HUES64 (cell line): ENCODE results near the gene CELF5.
"Not testable (repeated sequence)": the region's sequence is repeated elsewhere in the genome, so short reads cannot be mapped to it uniquely, and the experiment has no call there.

Experiments used
- H3K27ac ChIP-seq: 2 replicates; pipeline ENCODE4 v1.7.0; 2013; ENCODE audit warnings: low read depth, low read length, inconsistent platforms
- H3K27me3 ChIP-seq: 2 replicates; pipeline ENCODE4 v1.6.1; 2013; ENCODE audit warnings: mild to moderate bottlenecking, low read length; ENCODE audit not compliant: insufficient read depth
- H3K36me3 ChIP-seq: 2 replicates; pipeline ENCODE4 v1.6.1; 2013; ENCODE audit warnings: mild to moderate bottlenecking, low read length; ENCODE audit not compliant: insufficient read depth
- H3K4me1 ChIP-seq: 2 replicates; pipeline ENCODE4 v1.6.1; 2013; ENCODE audit warnings: mild to moderate bottlenecking, low read length, moderate library complexity; ENCODE audit not compliant: insufficient read depth
- H3K4me3 ChIP-seq: 2 replicates; pipeline ENCODE4 v1.5.1; 2013; ENCODE audit warnings: mild to moderate bottlenecking, low read length, moderate library complexity
- H3K9ac ChIP-seq: 2 replicates; pipeline ENCODE4 v1.6.1; 2013; ENCODE audit warnings: mild to moderate bottlenecking, low read depth, low read length
- H3K9me3 ChIP-seq: 2 replicates; pipeline ENCODE4 v1.6.1; 2013; ENCODE audit warnings: low read depth, low read length; ENCODE audit not compliant: insufficient read depth
- WGBS: fragments of 150-250, 120-280 bp; methylation state at CpG from one replicate; pipeline ENCODE4 v1.1.7; 2013; ENCODE audit warnings: missing lambda C conversion rate; 5-methylcytosine and 5-hydroxymethylcytosine counted together

The CELF5 gene

GRCh38 chr19:3333662-3334061, 109.2 kb downstream of the CELF5 start:
- WGBS, result 81% methylated on average over 7 of the region's 8 CpGs
- peaks cover 23% of the 10 kb centered on the region for H3K27me3 ChIP-seq
- no peaks in the 10 kb centered on the region for H3K9me3 ChIP-seq
- no peaks in the 10 kb centered on the region for H3K4me1 ChIP-seq
- H3K9ac ChIP-seq, result no peak overlapping the region
- H3K4me3 ChIP-seq, result no peak overlapping the region
- H3K36me3 ChIP-seq, result no peaks in the 10 kb centered on the region
- H3K27ac ChIP-seq, result no peak overlapping the region

GRCh38 chr19:3334749-3335430, 110.4 kb downstream of the CELF5 start:
- not testable (repeated sequence) for H3K4me1 ChIP-seq, H3K27ac ChIP-seq, H3K9me3 ChIP-seq, H3K9ac ChIP-seq, H3K4me3 ChIP-seq, H3K36me3 ChIP-seq
- WGBS, result 88% methylated on average over 7 of the region's 8 CpGs
- H3K27me3 ChIP-seq, result peaks cover 23% of the 10 kb centered on the region

GRCh38 chr19:3335431-3336350, 111.2 kb downstream of the CELF5 start:
- no peak overlapping the region for H3K4me3 ChIP-seq
- no peaks in the 10 kb centered on the region for H3K36me3 ChIP-seq
- 76% methylated on average over 15 of the region's 15 CpGs for WGBS
- no peaks in the 10 kb centered on the region for H3K4me1 ChIP-seq
- no peak overlapping the region for H3K27ac ChIP-seq
- no peaks in the 10 kb centered on the region for H3K9me3 ChIP-seq
- H3K9ac ChIP-seq, result no peak overlapping the region
- peaks cover 19% of the 10 kb centered on the region; the same call in 1 of the 2 replicates for H3K27me3 ChIP-seq

GRCh38 chr19:3336351-3336679, 111.9 kb downstream of the CELF5 start:
- H3K27ac ChIP-seq, result no peak overlapping the region
- H3K4me1 ChIP-seq, result no peaks in the 10 kb centered on the region
- H3K36me3 ChIP-seq, result no peaks in the 10 kb centered on the region
- 76% methylated on average over 5 of the region's 5 CpGs for WGBS
- H3K9ac ChIP-seq, result no peak overlapping the region
- no peak overlapping the region for H3K4me3 ChIP-seq
- H3K9me3 ChIP-seq, result no peaks in the 10 kb centered on the region
- peaks cover 16% of the 10 kb centered on the region; the same call in 1 of the 2 replicates for H3K27me3 ChIP-seq

GRCh38 chr19:3336680-3337523, 112.4 kb downstream of the CELF5 start:
- no peak overlapping the region for H3K4me3 ChIP-seq
- WGBS, result 79% methylated on average over 21 of the region's 22 CpGs
- no peaks in the 10 kb centered on the region for H3K4me1 ChIP-seq
- no peaks in the 10 kb centered on the region for H3K36me3 ChIP-seq
- peaks cover 13% of the 10 kb centered on the region; the same call in 1 of the 2 replicates for H3K27me3 ChIP-seq
- no peak overlapping the region for H3K9ac ChIP-seq
- no peak overlapping the region for H3K27ac ChIP-seq
- H3K9me3 ChIP-seq, result no peaks in the 10 kb centered on the region

- Histone ChIP-seq H3K36me3 (no peaks in the 10 kb centered on the region), H3K4me1 (no peaks in the 10 kb centered on the region), H3K27me3 (peaks cover 4% of the 10 kb centered on the region; the same call in 1 of the 2 replicates), H3K9ac (no peak overlapping the region), H3K4me3 (no peak overlapping the region), H3K27ac (no peak overlapping the region), H3K9me3 (no peaks in the 10 kb centered on the region)
- WGBS, result 79% methylated on average over 12 of the region's 12 CpGs
Measured at GRCh38 chr19:3338541-3339181, 114.2 kb downstream of the CELF5 start.

- Histone ChIP-seq H3K9me3 (no peaks in the 10 kb centered on the region), H3K9ac (no peak overlapping the region), H3K4me1 (no peaks in the 10 kb centered on the region), H3K36me3 (no peaks in the 10 kb centered on the region), H3K4me3 (no peak overlapping the region), H3K27me3 (peaks cover 4% of the 10 kb centered on the region; the same call in 1 of the 2 replicates), H3K27ac (no peak overlapping the region)
- WGBS, result 83% methylated on average over 11 of the region's 11 CpGs
Measured at GRCh38 chr19:3340340-3340739, 115.9 kb downstream of the CELF5 start.

GRCh38 chr19:3342246-3342645, 117.8 kb downstream of the CELF5 start:
- peaks cover 15% of the 10 kb centered on the region for H3K27me3 ChIP-seq
- H3K9me3 ChIP-seq, result no peaks in the 10 kb centered on the region
- no peaks in the 10 kb centered on the region for H3K36me3 ChIP-seq
- WGBS, result 76% methylated on average over 8 of the region's 9 CpGs
- H3K9ac ChIP-seq, result no peak overlapping the region
- H3K4me3 ChIP-seq, result no peak overlapping the region
- no peak overlapping the region for H3K27ac ChIP-seq
- H3K4me1 ChIP-seq, result no peaks in the 10 kb centered on the region

- not testable (repeated sequence) for H3K36me3 ChIP-seq, H3K9ac ChIP-seq, H3K9me3 ChIP-seq, H3K4me3 ChIP-seq, H3K27ac ChIP-seq, H3K4me1 ChIP-seq
- peaks cover 16% of the 10 kb centered on the region for H3K27me3 ChIP-seq
- WGBS, result 86% methylated on average over 9 of the region's 9 CpGs
Measured at GRCh38 chr19:3342962-3343361, 118.5 kb downstream of the CELF5 start.

GRCh38 chr19:3343619-3344502, 119.4 kb downstream of the CELF5 start:
- 75% methylated on average over 24 of the region's 26 CpGs for WGBS
- no peaks in the 10 kb centered on the region for H3K36me3 ChIP-seq
- no peaks in the 10 kb centered on the region for H3K4me1 ChIP-seq
- no peak overlapping the region for H3K4me3 ChIP-seq
- no peak overlapping the region for H3K27ac ChIP-seq
- peaks cover 20% of the 10 kb centered on the region for H3K27me3 ChIP-seq
- H3K9ac ChIP-seq, result no peak overlapping the region
- H3K9me3 ChIP-seq, result no peaks in the 10 kb centered on the region
